WTC11 (cell line): ENCODE results near the gene EYS. TPM values are rescaled to one million over a fixed set of nuclear protein-coding genes. Genes with fewer than 3 reads are reported as not detected.

Experiments used
- ATAC-seq: fragments of 200-7000 bp; cut with Tn5 transposase; 2 replicates; pipeline ENCODE4 v1.10.0; 2021; ENCODE audit warnings: mild to moderate bottlenecking, moderate library complexity
- CTCF ChIA-PET: fragments of 300-600 bp; sonication (Branson Sonifier 250); formaldehyde crosslinking; loops from one replicate; lab custom pipeline; 2021; ENCODE audit warnings: antibody characterized with exemption; lab: Charles Lee
- POLR2A ChIA-PET: fragments of 350-600 bp; sonication (Branson Sonifier 250); formaldehyde crosslinking; loops from one replicate; lab custom pipeline; 2021; ENCODE audit warnings: antibody characterized with exemption; lab: Charles Lee
- DNase-seq: peaks from one replicate; pipeline ENCODE4 v3.0.0; 2021; ENCODE audit warnings: low spot score
- H3K27ac Mint-ChIP-seq: 2 replicates; pipeline ENCODE4 v1.8.0; 2021; ENCODE audit warnings: mixed read lengths
- H3K27me3 Mint-ChIP-seq: 2 replicates; pipeline ENCODE4 v1.8.0; 2021; ENCODE audit warnings: low read depth, mild to moderate bottlenecking, moderate library complexity, mixed read lengths
- H3K36me3 Mint-ChIP-seq: 2 replicates; pipeline ENCODE4 v1.8.0; 2021; ENCODE audit warnings: mixed read lengths
- H3K4me1 Mint-ChIP-seq: 2 replicates; pipeline ENCODE4 v1.8.0; 2022; ENCODE audit warnings: mixed read lengths
- H3K4me3 Mint-ChIP-seq: 2 replicates; pipeline ENCODE4 v1.8.0; 2021; ENCODE audit warnings: mild to moderate bottlenecking, moderate library complexity, mixed read lengths
- H3K9me3 Mint-ChIP-seq: 2 replicates; pipeline ENCODE4 v1.8.0; 2021; ENCODE audit warnings: mixed read lengths
- AFF4 ChIP-seq: sonication (generic); formaldehyde crosslinking; IDR thresholded peaks from 2 replicates; pipeline ENCODE4 v1.8.1; 2023; ENCODE audit warnings: mild to moderate bottlenecking, missing genetic modification reagents, borderline replicate concordance
- AR ChIP-seq: fragments of 250-450 bp; sonication (Bioruptor Pico); IDR thresholded peaks from 2 replicates; pipeline ENCODE4 v1.9.0; 2021; ENCODE audit warnings: mild to moderate bottlenecking
- ARID4B ChIP-seq: sonication (generic); formaldehyde crosslinking; IDR thresholded peaks from 2 replicates; pipeline ENCODE4 v1.8.0; 2023; ENCODE audit warnings: missing genetic modification reagents, mild to moderate bottlenecking, borderline replicate concordance
- ATF1 ChIP-seq: sonication (generic); formaldehyde crosslinking; IDR thresholded peaks from 2 replicates; pipeline ENCODE4 v1.8.1; 2023; ENCODE audit warnings: mild to moderate bottlenecking, moderate library complexity, missing genetic modification reagents
- CTCF ChIP-seq: fragments of 200-600 bp; IDR thresholded peaks from 2 replicates; pipeline ENCODE4 v1.8.0; 2022; ENCODE audit warnings: antibody characterized with exemption
- E2F5 ChIP-seq: sonication (generic); formaldehyde crosslinking; IDR thresholded peaks from 2 replicates; pipeline ENCODE4 v1.8.1; 2022; ENCODE audit warnings: mild to moderate bottlenecking, moderate library complexity, missing genetic modification reagents
- GABPB1 ChIP-seq: sonication (generic); formaldehyde crosslinking; IDR thresholded peaks from 2 replicates; pipeline ENCODE4 v1.8.1; 2023; ENCODE audit warnings: mild to moderate bottlenecking, missing genetic modification reagents
- GRHL2 ChIP-seq: fragments of 250-450 bp; sonication (Bioruptor Pico); IDR thresholded peaks from 2 replicates; pipeline ENCODE4 v1.8.0; 2022; ENCODE audit warnings: mild to moderate bottlenecking, moderate library complexity; ENCODE audit not compliant: insufficient replicate concordance, severe bottlenecking
- JUN ChIP-seq: sonication (generic); formaldehyde crosslinking; IDR thresholded peaks from 2 replicates; pipeline ENCODE4 v1.8.0; 2023; ENCODE audit warnings: mild to moderate bottlenecking, missing genetic modification reagents
- MXD4 ChIP-seq: fragments of 250-450 bp; sonication (Bioruptor Pico); IDR thresholded peaks from 2 replicates; pipeline ENCODE4 v1.8.0; 2021; ENCODE audit warnings: mild to moderate bottlenecking, moderate library complexity, borderline replicate concordance
- MYBL2 ChIP-seq: sonication (generic); formaldehyde crosslinking; IDR thresholded peaks from 2 replicates; pipeline ENCODE4 v1.8.1; 2023; ENCODE audit warnings: mild to moderate bottlenecking, moderate library complexity, missing genetic modification reagents
- NR2C2 ChIP-seq: sonication (generic); formaldehyde crosslinking; IDR thresholded peaks from 2 replicates; pipeline ENCODE4 v1.8.0; 2022; ENCODE audit warnings: mild to moderate bottlenecking, missing genetic modification reagents
- SP1 ChIP-seq: sonication (generic); formaldehyde crosslinking; conservative IDR thresholded peaks from 2 replicates; pipeline ENCODE4 v1.8.1; 2022; ENCODE audit warnings: missing genetic modification reagents
- TEAD1 ChIP-seq: sonication (generic); formaldehyde crosslinking; IDR thresholded peaks from 2 replicates; pipeline ENCODE4 v1.8.0; 2022; ENCODE audit warnings: mild to moderate bottlenecking, missing genetic modification reagents
- USF2 ChIP-seq: sonication (generic); formaldehyde crosslinking; IDR thresholded peaks from 2 replicates; pipeline ENCODE4 v1.8.1; 2023; ENCODE audit warnings: mild to moderate bottlenecking, missing genetic modification reagents, moderate library complexity
- ZNF425 ChIP-seq: fragments of 250-450 bp; sonication (Bioruptor Pico); conservative IDR thresholded peaks from 2 replicates; pipeline ENCODE4 v1.9.0; 2021; ENCODE audit warnings: mild to moderate bottlenecking
- total RNA-seq: library from RNA; stranded (reverse); gene quantifications from 3 replicates; pipeline ENCODE4 v1.2.3, GENCODE V29; 2021

Gene EYS
- total RNA-seq, 1 experiment from 2014 or later = not detected

GRCh38 chr6:64479134-64479533 lies 1227.9 kb downstream of the EYS start (continued):
- TF ChIP-seq ATF1 (no peak), SP1 (no peak), ARID4B (CRISPR knock-in tag) (no peak), GRHL2 (CRISPR knock-in tag) (no peak), CTCF (no peak), AFF4 (CRISPR knock-in tag) (no peak), GABPB1 (CRISPR knock-in tag) (no peak)

GRCh38 chr6:64477391-64477790 lies 1229.6 kb downstream of the EYS start:
- Mint-ChIP-seq H3K4me1 (no peaks in the 10 kb centered on the region), H3K27me3 (no peaks in the 10 kb centered on the region), H3K27ac (no peak overlapping the region), H3K4me3 (no peak overlapping the region), H3K9me3 (peaks cover 24% of the 10 kb centered on the region), H3K36me3 (peaks cover 4% of the 10 kb centered on the region; the same call in 1 of the 2 replicates)
- CTCF ChIA-PET = no interaction called here
- no peak for DNase-seq
- ATAC-seq = no peak
- POLR2A ChIA-PET = no interaction called here
- TF ChIP-seq AR (no peak), TEAD1 (no peak)
- TF ChIP-seq, all 79 proteins: peak for 0

- H3K27me3 Mint-ChIP-seq = no peaks in the 10 kb centered on the region
- ATAC-seq (no peak), DNase-seq (no peak)
- peaks cover 4% of the 10 kb centered on the region; the same call in 1 of the 2 replicates for H3K36me3 Mint-ChIP-seq
- H3K9me3 Mint-ChIP-seq = peaks cover 22% of the 10 kb centered on the region
- ChIA-PET CTCF (no interaction called here), POLR2A (no interaction called here)
- no peak overlapping the region for H3K4me3 Mint-ChIP-seq
- no peaks in the 10 kb centered on the region for H3K4me1 Mint-ChIP-seq
- H3K27ac Mint-ChIP-seq = no peak overlapping the region
- TF ChIP-seq MYBL2 (CRISPR knock-in tag) = no peak
- TF ChIP-seq JUN = no peak
- no peak for TF ChIP-seq USF2 (CRISPR knock-in tag)
- no peak for TF ChIP-seq E2F5 (CRISPR knock-in tag)
- TF ChIP-seq MXD4 = no peak
- no peak for TF ChIP-seq NR2C2
- TF ChIP-seq ZNF425 (CRISPR knock-in tag) = no peak
Measured at GRCh38 chr6:64476935-64477334, 1230.1 kb downstream of the EYS start.
